B cell (primary cell): ENCODE measurements around the gene CEND1.

Source experiments
- CTCF ChIP-seq: fragments of 200-600 bp; IDR thresholded peaks from one replicate; pipeline ENCODE4 v1.8.0; 2022; ENCODE audit warnings: antibody characterized with exemption, mild to moderate bottlenecking
- EZH2 ChIP-seq: IDR thresholded peaks from 2 replicates; pipeline ENCODE4 v1.6.1; 2012; ENCODE audit warnings: borderline replicate concordance, low read depth, mild to moderate bottlenecking, moderate library complexity, low read length; ENCODE audit not compliant: insufficient read depth, poor library complexity, severe bottlenecking

GRCh38 chr11:742156-742546, 47.7 kb downstream of the CEND1 start:
- TF ChIP-seq CTCF (no peak), EZH2 (no peak)
